Breast epithelium (tissue), 3 donors: ENCODE data around the gene JPT2.

Source experiments
- CTCF ChIP-seq, 3 donors: fragments of 450-650 bp; IDR thresholded peaks; one replicate each; pipeline ENCODE4 v1.5.1; 2016 to 2017; ENCODE audit warnings: antibody characterized with exemption in 3 of 3, mild to moderate bottlenecking in 3 of 3, moderate library complexity in 3 of 3
- POLR2A ChIP-seq: fragments of 450-650 bp; IDR thresholded peaks from one replicate; pipeline ENCODE4 v1.6.1; 2016; ENCODE audit warnings: antibody characterized with exemption, mild to moderate bottlenecking, moderate library complexity
- POLR2AphosphoS5 ChIP-seq, 3 donors: sonication (generic); formaldehyde crosslinking; IDR thresholded peaks; one replicate each; pipeline ENCODE4 v1.6.1; 2017; ENCODE audit warnings: antibody characterized with exemption in 3 of 3

- TF ChIP-seq CTCF (IDR thresholded peaks at IDR 0.05) = no peak
- no peak for TF ChIP-seq POLR2A
- no peak for TF ChIP-seq POLR2AphosphoS5 (IDR thresholded peaks at IDR 0.05)
Observed at GRCh38 chr16:1729445-1729844, 51.4 kb downstream of the JPT2 start.
